ENCODE results near the gene DFFA.

DFFA gene

DNA sequence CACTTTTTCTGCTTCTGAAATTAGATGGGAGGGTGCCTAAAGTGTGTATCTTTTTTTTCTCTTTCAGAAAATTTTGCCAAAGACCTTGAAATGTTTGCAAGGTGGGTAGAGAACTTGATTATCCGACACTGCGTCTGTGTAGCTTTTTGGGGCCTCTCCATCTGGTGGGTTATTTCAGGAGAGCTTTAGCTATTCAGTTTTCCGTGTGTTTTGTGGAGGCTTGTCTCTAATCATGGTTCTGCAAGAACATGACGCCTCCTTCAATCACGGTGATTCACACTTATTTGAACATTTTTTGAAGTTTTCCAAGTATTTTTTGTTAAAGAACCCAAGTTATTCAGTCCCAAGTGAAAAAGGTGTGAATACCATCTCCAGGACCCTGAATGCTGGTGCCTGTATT is 37.7 kb downstream of the DFFA start:
- CTCF ChIA-PET, result no interaction called here
- no peak for DNase-seq (ENCODE audit: low spot score)
- POLR2A ChIA-PET (ENCODE audit: low non-redundant PET), result interaction anchor here (0.5 to 0.6 kb wide), 2 partner anchors 370 to 1055 kb away, joined by 6 to 7 read pairs; no protein-coding TSS in a partner anchor
- no peak overlapping the region for H3K27ac ChIP-seq
- TF ChIP-seq, protein P1, sequence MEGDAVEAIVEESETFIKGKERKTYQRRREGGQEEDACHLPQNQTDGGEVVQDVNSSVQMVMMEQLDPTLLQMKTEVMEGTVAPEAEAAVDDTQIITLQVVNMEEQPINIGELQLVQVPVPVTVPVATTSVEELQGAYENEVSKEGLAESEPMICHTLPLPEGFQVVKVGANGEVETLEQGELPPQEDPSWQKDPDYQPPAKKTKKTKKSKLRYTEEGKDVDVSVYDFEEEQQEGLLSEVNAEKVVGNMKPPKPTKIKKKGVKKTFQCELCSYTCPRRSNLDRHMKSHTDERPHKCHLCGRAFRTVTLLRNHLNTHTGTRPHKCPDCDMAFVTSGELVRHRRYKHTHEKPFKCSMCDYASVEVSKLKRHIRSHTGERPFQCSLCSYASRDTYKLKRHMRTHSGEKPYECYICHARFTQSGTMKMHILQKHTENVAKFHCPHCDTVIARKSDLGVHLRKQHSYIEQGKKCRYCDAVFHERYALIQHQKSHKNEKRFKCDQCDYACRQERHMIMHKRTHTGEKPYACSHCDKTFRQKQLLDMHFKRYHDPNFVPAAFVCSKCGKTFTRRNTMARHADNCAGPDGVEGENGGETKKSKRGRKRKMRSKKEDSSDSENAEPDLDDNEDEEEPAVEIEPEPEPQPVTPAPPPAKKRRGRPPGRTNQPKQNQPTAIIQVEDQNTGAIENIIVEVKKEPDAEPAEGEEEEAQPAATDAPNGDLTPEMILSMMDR (conservative IDR thresholded peaks at IDR 0.05; ENCODE audit: low read depth), result no peak

DNA sequence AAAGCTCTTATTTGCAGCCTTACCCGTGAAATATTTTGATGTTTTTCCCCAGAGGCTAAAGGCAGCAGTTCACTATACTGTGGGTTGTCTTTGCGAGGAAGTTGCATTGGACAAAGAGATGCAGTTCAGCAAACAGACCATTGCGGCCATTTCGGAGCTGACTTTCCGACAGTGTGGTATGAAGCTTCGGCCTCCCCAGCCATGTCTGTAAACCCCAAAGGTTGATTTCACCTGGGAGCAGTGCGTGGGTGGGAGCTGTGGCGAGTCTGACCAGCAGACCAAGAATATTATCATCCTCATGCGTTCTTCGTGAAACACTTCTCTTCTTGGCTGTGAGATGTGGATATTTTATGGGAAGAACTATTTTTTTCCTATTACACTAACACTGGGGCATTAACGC is 38.5 kb downstream of the DFFA start:
- CTCF ChIA-PET, result no interaction called here
- H3K27ac ChIP-seq, result no peak overlapping the region
- DNase-seq (ENCODE audit: low spot score), result no peak
- POLR2A ChIA-PET (ENCODE audit: low non-redundant PET), result no interaction called here
- TF ChIP-seq, protein P1 (conservative IDR thresholded peaks at IDR 0.05; ENCODE audit: low read depth), result no peak

DNA sequence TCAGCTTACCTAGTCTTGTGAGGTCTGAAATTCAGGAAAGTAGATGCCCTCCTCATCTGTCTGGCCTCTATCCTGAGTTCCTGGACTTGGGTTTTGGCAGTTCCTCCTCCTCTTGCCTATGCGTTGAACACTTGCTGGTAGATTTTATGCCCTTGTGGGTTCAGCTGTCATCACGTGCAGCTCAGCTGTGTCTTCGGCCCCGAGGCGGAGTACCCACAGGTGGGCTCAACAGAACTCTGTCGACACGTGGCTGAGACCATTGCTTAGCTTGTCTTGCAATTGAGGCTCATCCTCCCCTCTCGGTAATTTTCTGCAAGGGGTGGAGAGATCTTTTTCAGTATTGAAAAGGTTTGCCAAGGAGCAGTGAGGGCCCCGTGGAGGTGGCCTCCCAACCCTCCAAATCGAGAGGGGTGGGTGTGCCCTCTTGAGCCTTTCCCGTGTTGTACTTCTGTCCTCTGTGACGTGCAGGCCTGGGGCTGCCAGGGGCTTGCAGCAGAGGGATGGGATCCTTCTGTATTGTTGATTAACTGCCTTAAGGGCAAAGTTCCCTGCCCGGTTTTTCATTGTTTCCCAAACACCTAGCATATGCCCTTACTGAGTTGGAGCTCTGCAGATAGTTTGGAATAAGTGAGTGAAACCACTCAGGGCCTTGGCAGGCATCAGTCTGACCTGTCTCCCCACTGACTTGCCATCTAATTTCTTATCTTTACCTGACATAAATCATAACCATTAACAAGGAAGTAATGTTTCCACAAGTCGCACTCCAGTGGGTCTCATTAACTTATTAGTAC is 39.2 kb downstream of the DFFA start:
- no peak for DNase-seq (ENCODE audit: low spot score)
- TF ChIP-seq, protein P1 (conservative IDR thresholded peaks at IDR 0.05; ENCODE audit: low read depth), result no peak
- ChIA-PET POLR2A (ENCODE audit: low non-redundant PET) (no interaction called here), CTCF (interaction anchor here (3.5 kb wide), 1 partner anchor 61 kb away, joined by 44 read pairs; no protein-coding TSS in a partner anchor)
- H3K27ac ChIP-seq, result 0 out of 2 replicates have a peak overlapping the region, but pooled peaks have one; percentile 17

DNA sequence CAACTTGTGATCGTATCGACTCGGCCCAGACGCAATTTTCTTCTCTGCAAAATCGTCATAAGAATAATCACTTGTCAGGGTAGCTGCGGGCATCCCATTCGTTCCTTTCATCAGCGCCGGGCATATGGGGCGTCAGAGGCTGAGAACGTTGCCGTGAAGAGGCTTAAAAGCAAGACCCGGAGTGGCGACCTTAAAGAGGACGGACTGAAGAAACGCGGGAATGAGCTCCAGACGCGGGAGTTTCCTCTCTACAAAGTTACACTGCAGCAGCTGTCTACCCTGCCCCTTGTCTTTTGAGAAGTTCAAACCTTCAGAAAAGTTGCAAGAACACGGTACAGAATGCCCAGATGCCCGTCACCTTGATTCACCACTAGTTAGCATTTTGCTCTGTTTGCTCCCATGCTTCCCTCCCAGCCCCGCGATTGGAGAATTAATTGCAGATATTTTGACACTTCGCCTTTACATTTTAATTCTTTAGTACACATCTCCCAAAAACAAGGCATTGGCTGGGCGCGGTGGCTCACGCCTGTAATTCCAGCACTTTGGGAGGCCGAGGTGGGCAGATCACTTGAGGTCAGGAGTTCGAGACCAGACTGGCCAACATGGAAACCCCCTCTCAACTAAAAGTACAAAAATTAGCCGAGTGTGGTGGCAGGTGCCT is 41.1 kb downstream of the DFFA start:
- ChIA-PET POLR2A (ENCODE audit: low non-redundant PET) (no interaction called here), CTCF (interaction anchor here (0.6 to 3.5 kb wide), 4 partner anchors 8 to 63 kb away, joined by 3 to 44 read pairs (median 5); no protein-coding TSS in a partner anchor)
- TF ChIP-seq, protein P1 (conservative IDR thresholded peaks at IDR 0.05; ENCODE audit: low read depth), result no peak
- DNase-seq (ENCODE audit: low spot score), result no peak
- peak overlapping the region; percentile 84 for H3K27ac ChIP-seq

DNA sequence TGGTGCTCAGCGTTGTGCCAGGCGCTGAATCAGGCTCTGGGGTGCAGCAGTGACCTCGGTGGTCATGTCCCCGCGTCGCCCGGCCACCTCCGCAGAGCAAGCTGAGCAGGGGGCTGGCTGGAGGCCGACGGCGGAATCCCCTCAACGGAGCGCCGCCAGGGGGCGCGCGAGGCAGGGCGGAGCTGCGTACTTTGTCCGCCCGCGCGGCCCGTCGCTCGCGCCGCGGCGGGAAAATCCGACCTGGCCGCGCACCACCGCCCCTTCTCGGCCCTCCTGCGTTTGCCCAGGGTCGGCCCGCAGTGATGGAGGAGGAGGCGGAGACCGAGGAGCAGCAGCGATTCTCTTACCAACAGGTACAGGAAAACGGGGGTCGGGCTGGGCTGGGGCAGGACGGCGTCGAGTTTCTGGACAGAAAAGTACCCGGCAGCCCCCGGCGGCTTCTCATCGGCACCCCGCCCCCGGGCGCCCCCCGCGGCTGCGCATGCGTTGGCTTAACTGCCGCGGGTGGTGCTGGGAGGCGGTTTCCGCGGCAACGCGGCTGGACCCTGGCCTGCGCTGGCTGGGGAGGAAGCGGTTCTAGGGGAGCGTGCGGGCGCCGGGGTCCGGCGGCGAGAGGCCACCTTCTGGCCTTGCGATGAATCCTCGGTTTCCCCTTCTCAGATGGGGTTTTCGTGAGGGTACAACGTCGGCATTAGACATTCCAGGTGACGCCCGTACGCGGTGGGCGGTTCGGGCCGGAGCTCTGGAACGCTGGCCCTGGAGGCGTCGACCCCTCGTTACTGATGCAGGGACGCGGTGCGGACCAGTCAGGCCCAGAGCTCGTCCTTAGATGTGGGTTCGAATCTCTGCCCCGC is 41.9 kb downstream of the DFFA start, which contains the start of gene CENPS:
CENPS (plus strand) TSS at position 218 of the 854 bp plus-strand sequence; CDS start at position 303, 85 bp downstream.
- ChIA-PET POLR2A (ENCODE audit: low non-redundant PET) (interaction anchor here (1.3 kb wide), 1 partner anchor 31 kb away, joined by 4 read pairs; the partner anchor contains the start of gene PGD), CTCF (interaction anchor here (0.5 to 3.5 kb wide), 13 partner anchors 9 to 600 kb away, joined by 3 to 44 read pairs (median 3); partner anchors contain the start of genes CORT, LZIC and NMNAT1)

More for the DNA sequence above, 41.9 kb downstream of the DFFA start, which contains the start of gene CENPS:
- DNase-seq (ENCODE audit: low spot score), result peak; percentile 97
- TF ChIP-seq, protein P1 (conservative IDR thresholded peaks at IDR 0.05; ENCODE audit: low read depth), result peak; percentile 92
- H3K27ac ChIP-seq, result peak within 1 kb of the TSS; percentile 84
